HG02623 (cell line): ENCODE data around the gene SORCS3.

ENCODE experiments used
- ATAC-seq: cut with Tn5 transposase; IDR thresholded peaks from one replicate; pipeline ENCODE4 v1.9.1; 2021; ENCODE audit warnings: moderate library complexity; ENCODE audit not compliant: unreplicated experiment

Gene SORCS3

DNA sequence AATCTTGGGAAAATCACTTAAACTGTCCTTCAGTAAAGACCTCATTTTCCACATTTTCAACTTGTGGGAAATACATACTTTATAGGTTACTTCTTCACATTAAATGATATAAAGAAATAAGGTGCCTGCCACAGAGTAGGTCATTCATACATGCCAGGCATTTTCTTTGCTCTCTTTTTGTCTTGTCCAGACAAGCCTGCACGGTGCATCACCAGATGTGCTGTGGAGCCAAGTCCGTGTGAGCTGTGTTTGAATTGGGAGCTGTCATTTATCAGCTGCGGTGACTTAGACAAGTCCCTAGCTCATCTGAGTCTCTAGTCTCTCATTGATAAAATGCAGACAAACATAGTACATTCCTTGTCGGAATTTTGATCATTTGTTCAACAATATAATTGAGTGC, 432.9 kb downstream of the SORCS3 start:
- ATAC-seq, result no peak

GRCh38 chr10:105075031-105075430, 433.9 kb downstream of the SORCS3 start:
- ATAC-seq, result no peak

DNA sequence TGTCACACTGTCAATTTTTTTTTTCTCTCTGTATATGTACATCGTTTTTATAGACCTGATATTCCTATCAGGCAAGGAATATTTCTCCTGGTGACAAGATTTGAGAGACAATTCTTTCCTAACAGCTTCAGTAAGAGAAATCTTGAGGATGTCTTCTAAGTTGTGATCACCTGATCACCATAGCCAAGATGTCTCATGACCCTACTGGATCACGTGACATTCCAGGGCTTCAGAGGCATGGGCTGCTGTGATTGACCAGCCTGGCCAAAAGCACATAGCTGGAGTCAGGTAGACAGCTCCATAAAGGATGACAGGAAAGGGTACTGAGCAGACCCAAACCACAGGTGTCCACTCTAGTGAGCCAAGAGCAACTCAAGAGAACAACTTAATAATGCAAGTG, 444.9 kb downstream of the SORCS3 start:
- no peak for ATAC-seq

GRCh38 chr10:105094048-105094447, 453.0 kb downstream of the SORCS3 start:
- ATAC-seq, result no peak

DNA sequence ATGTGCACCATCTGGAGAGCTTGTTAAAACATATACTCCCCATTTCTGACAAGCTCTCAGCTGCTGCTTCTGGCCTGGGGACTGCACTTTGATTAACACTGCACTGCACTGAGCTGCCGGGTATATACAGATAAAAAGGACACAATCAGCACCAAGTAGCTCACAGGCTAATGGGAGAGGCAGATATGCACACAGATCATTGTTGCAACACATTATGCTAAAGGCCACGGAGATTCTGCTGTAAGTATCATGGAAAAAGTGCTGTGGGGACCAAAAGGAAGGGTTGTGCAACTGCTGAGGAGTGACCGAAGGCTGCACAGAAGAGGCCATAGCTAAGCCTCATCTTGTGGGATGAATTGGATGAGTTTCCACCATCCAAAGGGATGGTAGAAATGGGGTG, 455.2 kb downstream of the SORCS3 start:
- ATAC-seq, result no peak

DNA sequence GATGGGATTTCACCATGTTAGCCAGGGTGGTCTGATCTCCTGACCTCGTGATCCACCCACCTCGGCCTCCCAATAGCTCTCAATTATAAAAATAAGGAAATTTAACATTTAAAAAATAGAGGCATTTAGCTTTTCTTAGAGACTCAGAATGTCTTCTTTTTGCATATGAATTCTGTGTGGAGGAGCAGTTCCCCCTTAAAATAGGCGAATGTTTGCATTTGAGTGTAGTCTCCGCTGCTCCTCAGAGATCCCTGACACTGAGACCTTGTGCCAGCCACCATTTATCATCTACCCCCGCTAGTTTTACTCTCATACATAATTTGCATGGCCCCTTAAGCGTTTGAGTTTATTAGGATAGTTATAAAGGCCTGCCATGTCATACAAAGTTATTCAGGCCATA, 461.9 kb downstream of the SORCS3 start:
- no peak for ATAC-seq

DNA sequence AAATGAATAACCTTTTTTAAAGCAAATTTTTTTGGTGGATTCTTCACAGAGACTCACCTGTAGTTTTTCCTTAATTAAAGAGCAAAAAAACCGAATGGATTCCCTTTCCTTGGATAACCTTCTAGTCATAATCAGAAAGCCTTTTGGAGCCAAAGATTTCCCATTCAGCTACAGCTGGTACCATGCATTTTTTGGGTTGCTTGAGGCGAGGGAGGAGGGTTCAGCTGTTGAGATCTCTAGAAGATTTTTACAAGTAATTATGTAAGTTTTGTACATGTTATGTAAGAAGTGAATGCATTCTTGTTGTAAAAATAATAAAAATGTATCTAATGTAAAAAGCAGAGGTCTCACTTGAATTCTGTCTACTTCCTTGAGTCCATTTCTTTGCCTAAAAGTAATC, 463.2 kb downstream of the SORCS3 start:
- ATAC-seq, result no peak

DNA sequence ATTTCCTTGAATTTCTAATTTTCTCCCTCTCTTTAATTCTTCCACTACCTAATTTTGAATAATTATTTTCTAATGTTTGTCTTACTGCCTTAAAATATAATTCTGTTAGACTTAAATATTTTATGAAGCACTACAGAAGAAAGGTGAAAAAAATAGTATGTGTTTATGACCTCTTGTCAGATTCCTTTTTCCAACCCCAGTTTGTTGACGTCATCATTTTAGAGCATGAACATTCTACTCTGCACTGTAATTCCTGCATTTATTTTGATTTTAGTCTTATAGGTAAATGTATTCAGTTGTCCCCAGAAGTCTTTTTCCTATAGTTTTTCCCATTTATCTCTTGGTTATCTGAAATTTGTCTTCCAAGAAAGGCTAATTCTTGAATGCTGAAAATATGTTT, 468.1 kb downstream of the SORCS3 start:
- no peak for ATAC-seq

- ATAC-seq, result no peak
Measured at GRCh38 chr10:105112862-105113261, 471.8 kb downstream of the SORCS3 start.

- ATAC-seq, result no peak
Measured at GRCh38 chr10:105113666-105114065, 472.6 kb downstream of the SORCS3 start.

GRCh38 chr10:105121743-105122142, 480.7 kb downstream of the SORCS3 start:
- no peak for ATAC-seq

DNA sequence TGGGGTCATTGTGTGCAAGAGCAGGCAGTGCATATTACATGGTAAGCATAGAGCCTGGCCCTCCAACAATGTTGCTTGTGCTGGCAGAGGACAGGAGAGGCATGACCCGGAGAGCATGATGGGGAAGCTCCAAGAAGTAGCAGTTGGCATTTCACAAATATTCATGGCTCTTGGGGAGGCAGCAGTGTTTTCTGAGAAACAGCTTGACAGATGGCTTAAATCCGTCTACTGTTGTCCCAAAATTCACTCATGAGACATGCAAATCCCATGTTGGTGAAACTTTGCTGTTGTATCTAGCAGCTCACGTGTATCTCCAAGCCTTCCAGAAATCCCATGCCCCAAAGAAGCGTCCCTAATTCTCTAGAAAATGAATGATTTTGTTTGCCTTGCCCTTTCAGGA, 487.0 kb downstream of the SORCS3 start:
- no peak for ATAC-seq

DNA sequence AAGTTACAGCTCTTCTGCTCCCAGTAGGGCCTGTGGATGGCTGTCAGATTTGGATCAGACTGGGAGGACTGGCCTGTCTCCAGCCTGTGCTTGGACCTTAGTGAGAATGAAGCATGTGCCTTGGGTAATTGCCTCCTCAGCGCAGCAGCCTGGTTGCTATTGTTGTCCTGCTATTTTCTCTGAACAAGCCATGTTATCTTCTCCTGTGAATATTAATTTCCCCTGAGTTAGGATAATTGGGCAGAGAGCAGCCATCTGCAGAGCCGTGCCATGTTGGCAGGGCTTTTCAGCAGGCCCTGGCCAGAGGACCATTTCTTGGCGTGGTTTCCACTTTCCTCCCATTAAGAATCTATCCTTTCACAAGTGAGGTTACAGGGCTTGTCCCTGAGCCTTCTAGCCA, 497.3 kb downstream of the SORCS3 start:
- ATAC-seq, result no peak

GRCh38 chr10:105139363-105139896, 498.3 kb downstream of the SORCS3 start:
- no peak for ATAC-seq

- no peak for ATAC-seq
Measured at GRCh38 chr10:105140600-105140999, 499.5 kb downstream of the SORCS3 start.

DNA sequence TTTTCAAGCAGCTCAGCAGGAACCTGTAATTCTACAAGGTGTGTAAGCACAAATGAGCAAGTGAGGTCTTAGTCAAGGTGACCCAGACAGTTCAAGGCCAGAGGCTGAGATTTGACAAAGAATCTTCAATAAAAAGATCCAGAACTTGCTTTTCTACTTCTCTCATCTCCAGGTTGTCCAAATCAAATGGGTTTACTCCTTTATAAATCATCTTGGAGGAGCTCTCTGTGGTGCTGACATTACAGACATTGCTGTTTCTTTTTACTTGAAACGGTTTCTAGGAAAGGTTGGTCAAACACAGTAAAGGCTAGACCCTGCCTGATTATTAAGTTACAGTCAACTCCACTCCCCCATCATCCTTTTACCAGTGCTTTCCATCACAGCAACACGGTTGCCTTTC, 504.6 kb downstream of the SORCS3 start:
- ATAC-seq, result no peak

DNA sequence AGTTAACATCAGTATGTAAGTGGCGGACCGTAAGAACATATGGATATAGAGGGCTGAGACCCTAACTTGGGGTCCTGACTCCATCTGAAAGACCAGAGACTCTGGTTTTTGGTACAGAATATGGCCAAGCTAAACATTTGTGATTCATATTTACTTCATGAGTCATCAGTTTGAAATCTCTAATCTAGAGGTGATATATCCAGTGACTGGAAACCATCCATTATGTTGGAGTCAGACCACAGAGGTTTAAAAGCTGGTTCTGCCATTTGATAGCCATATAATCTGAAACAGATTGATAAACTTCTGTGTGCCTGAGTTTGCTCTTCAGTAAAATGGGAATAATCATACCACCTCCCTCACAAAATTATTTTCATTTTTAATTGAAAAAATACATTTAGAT, 505.3 kb downstream of the SORCS3 start:
- no peak for ATAC-seq

DNA sequence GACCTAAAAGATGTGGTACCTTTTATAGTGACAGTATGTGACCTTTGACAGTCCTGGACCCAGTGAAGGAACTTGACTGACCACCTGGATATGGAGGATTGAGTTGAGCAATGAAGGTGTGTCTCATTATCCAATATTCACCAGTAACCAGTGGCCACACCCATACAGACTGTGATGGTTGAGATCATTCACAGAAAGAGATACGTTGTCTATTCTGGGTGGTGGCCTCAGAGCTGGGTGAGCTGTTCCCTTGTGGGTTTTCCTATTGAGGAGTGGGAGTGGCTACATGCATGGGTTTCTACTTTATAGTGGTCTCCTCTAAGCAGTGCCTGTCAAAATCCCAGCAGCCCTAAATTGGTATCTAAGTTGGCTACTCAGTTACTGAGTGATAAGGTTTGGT, 507.4 kb downstream of the SORCS3 start:
- ATAC-seq, result no peak

GRCh38 chr10:105148921-105149320, 507.8 kb downstream of the SORCS3 start:
- ATAC-seq, result no peak

- no peak for ATAC-seq
Measured at GRCh38 chr10:105149371-105149891, 508.3 kb downstream of the SORCS3 start.

DNA sequence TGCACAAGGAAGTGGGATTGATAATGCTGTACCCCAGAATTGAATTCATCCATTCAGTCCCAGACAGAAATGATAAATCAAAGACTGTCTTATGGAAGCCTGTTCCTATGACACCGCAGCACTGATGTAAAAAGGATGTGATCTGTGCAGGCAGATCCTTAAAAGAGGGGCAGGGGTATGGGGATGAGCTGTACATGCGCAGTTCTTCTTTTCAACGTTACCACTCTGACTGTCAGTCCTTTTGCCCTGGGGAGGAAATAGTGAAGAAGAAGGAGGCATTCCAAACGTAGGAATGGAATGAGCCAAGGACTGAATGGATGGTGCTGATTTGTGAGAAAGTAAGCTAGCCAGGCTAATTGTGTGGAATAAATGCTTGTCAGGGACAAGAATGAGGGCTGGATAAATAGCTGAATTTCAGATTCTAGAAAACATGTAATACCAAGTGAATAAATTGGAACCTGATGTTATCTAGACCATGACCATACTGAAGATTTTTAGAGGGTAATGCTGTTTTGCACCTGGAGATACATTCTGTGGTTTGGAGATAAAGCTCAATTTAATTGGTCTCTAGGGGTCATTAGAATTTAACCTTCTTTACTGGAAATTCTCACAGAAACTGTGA, 509.3 kb downstream of the SORCS3 start:
- no peak for ATAC-seq

- ATAC-seq, result no peak
Measured at GRCh38 chr10:105154736-105155135, 513.6 kb downstream of the SORCS3 start.

- ATAC-seq, result no peak
Measured at GRCh38 chr10:105159268-105159667, 518.2 kb downstream of the SORCS3 start.
